Activated B cell treated with CpG ODN at 0.5 μM for 24 hours (primary cell): ENCODE results near the gene ITGA7. TPM values are rescaled to one million over a fixed set of nuclear protein-coding genes. Genes with fewer than 3 reads are reported as not detected.
A peak's percentile ranks its signal among the peaks of the same experiment; 100 is the strongest.

Source experiments
- ATAC-seq: fragments of 200-7000 bp; cut with Tn5 transposase; one replicate; pipeline ENCODE4 v1.10.0; 2021; ENCODE audit warnings: low read depth, mild to moderate bottlenecking, moderate library complexity
- CTCF ChIA-PET: fragments of 350-600 bp; sonication (Branson Sonifier 250); formaldehyde crosslinking; loops from one replicate; lab custom pipeline; 2021; ENCODE audit warnings: antibody characterized with exemption; lab: Charles Lee
- POLR2A ChIA-PET: fragments of 350-600 bp; sonication (Branson Sonifier 250); formaldehyde crosslinking; loops from one replicate; lab custom pipeline; 2021; ENCODE audit warnings: antibody characterized with exemption; lab: Charles Lee
- DNase-seq: peaks from one replicate; pipeline ENCODE4 v3.0.0; 2022
- H3K27ac Mint-ChIP-seq: one replicate; pipeline ENCODE4 v1.8.0; 2020; ENCODE audit warnings: mixed read lengths
- H3K27me3 Mint-ChIP-seq: one replicate; pipeline ENCODE4 v1.8.0; 2021; ENCODE audit warnings: mixed read lengths
- H3K36me3 Mint-ChIP-seq: one replicate; pipeline ENCODE4 v1.8.0; 2021; ENCODE audit warnings: low read depth, mixed read lengths
- H3K4me1 Mint-ChIP-seq: one replicate; pipeline ENCODE4 v1.8.0; 2021; ENCODE audit warnings: mixed read lengths
- H3K4me3 Mint-ChIP-seq: one replicate; pipeline ENCODE4 v1.8.0; 2020; ENCODE audit warnings: mild to moderate bottlenecking, mixed read lengths
- H3K9me3 Mint-ChIP-seq: one replicate; pipeline ENCODE4 v1.8.0; 2020; ENCODE audit warnings: mixed read lengths
- CTCF ChIP-seq: fragments of 200-600 bp; IDR thresholded peaks from one replicate; pipeline ENCODE4 v1.8.0; 2022; ENCODE audit warnings: antibody characterized with exemption, mild to moderate bottlenecking
- intact Hi-C: fragments of 100-400 bp; cut with micrococcal nuclease; formaldehyde crosslinking; loops from one replicate; pipeline ENCODE4 v1.15.1; 2024
- total RNA-seq: library from RNA; stranded (reverse); gene quantifications from 2 replicates; pipeline ENCODE4 v1.2.3, GENCODE V29; 2022

The ITGA7 gene
- total RNA-seq, 1 donor from 2014 or later: 1.4 TPM

GRCh38 chr12:55746174-55746912, 38.6 kb upstream of the ITGA7 start:
- TF ChIP-seq CTCF: no peak
- H3K27me3 Mint-ChIP-seq: no peaks in the 10 kb centered on the region
- H3K36me3 Mint-ChIP-seq: peaks cover 18% of the 10 kb centered on the region
- intact Hi-C loops: no loop called here
- DNase-seq (no peak), ATAC-seq (no peak)
- H3K4me3 Mint-ChIP-seq: peak overlapping the region; percentile 30
- ChIA-PET POLR2A (interaction anchor here (0.6 to 1.3 kb wide), 3 partner anchors 11 to 300 kb away, joined by 3 to 5 read pairs (median 4); no protein-coding TSS in a partner anchor), CTCF (interaction anchor here (1.6 to 2.1 kb wide), 2 partner anchors 8 to 194 kb away, joined by 5 to 8 read pairs; no protein-coding TSS in a partner anchor)
- no peaks in the 10 kb centered on the region for H3K9me3 Mint-ChIP-seq
- H3K27ac Mint-ChIP-seq: peak overlapping the region; percentile 68
- peaks cover 43% of the 10 kb centered on the region for H3K4me1 Mint-ChIP-seq

- TF ChIP-seq CTCF: no peak
- no peaks in the 10 kb centered on the region for H3K9me3 Mint-ChIP-seq
- ATAC-seq (peak; percentile 34), DNase-seq (no peak)
- peaks cover 11% of the 10 kb centered on the region for H3K36me3 Mint-ChIP-seq
- ChIA-PET CTCF (interaction anchor here (1.6 to 2.8 kb wide), 3 partner anchors 21 to 195 kb away, joined by 5 to 10 read pairs (median 5); no protein-coding TSS in a partner anchor), POLR2A (interaction anchor here (0.6 to 2.4 kb wide), 8 partner anchors 11 to 809 kb away, joined by 3 to 13 read pairs (median 4); partner anchors contain the start of genes COQ10A, ORMDL2, RAB5B and SARNP)
- intact Hi-C loops: no loop called here
- no peaks in the 10 kb centered on the region for H3K27me3 Mint-ChIP-seq
- peaks cover 43% of the 10 kb centered on the region for H3K4me1 Mint-ChIP-seq
- peak overlapping the region; percentile 88 for H3K4me3 Mint-ChIP-seq
- peak overlapping the region; percentile 68 for H3K27ac Mint-ChIP-seq
Measured at GRCh38 chr12:55745361-55746173, 37.9 kb upstream of the ITGA7 start.

GRCh38 chr12:55744340-55745030, 36.8 kb upstream of the ITGA7 start:
- Mint-ChIP-seq H3K4me3 (peak overlapping the region; percentile 88), H3K36me3 (peaks cover 5% of the 10 kb centered on the region), H3K27me3 (no peaks in the 10 kb centered on the region), H3K9me3 (no peaks in the 10 kb centered on the region), H3K27ac (no peak overlapping the region), H3K4me1 (peaks cover 43% of the 10 kb centered on the region)
- ChIA-PET POLR2A (interaction anchor here (0.6 to 2.4 kb wide), 14 partner anchors 15 to 523 kb away, joined by 3 to 18 read pairs (median 5); partner anchors contain the start of genes CD63, COQ10A, DNAJC14 and ITGA7), CTCF (interaction anchor here (0.8 to 2.8 kb wide), 4 partner anchors 20 to 196 kb away, joined by 4 to 10 read pairs (median 4); no protein-coding TSS in a partner anchor)
- intact Hi-C loops: no loop called here
- TF ChIP-seq CTCF: no peak
- DNase-seq (no peak), ATAC-seq (no peak)

GRCh38 chr12:55743406-55744339, 36.0 kb upstream of the ITGA7 start:
- H3K36me3 Mint-ChIP-seq: no peaks in the 10 kb centered on the region
- H3K4me3 Mint-ChIP-seq: peak overlapping the region; percentile 88
- CTCF ChIA-PET: interaction anchor here (0.8 to 2.8 kb wide), 4 partner anchors 19 to 197 kb away, joined by 4 to 10 read pairs (median 4); no protein-coding TSS in a partner anchor
- ATAC-seq: peak; percentile 34
- POLR2A ChIA-PET: interaction anchor here (0.6 to 2.4 kb wide), 16 partner anchors 9 to 523 kb away, joined by 3 to 18 read pairs (median 4); partner anchors contain the start of genes CD63, COQ10A, DNAJC14 and ITGA7
- peak; percentile 40 for DNase-seq
- no peaks in the 10 kb centered on the region for H3K9me3 Mint-ChIP-seq
- TF ChIP-seq CTCF: no peak
- no peak overlapping the region for H3K27ac Mint-ChIP-seq
- H3K27me3 Mint-ChIP-seq: no peaks in the 10 kb centered on the region
- H3K4me1 Mint-ChIP-seq: peaks cover 45% of the 10 kb centered on the region
- intact Hi-C loops: no loop called here
